HG03066 (cell line): ENCODE data around the gene KCNMB3.
"Not testable (repeated sequence)": the region's sequence is repeated elsewhere in the genome, so short reads cannot be mapped to it uniquely, and the experiment has no call there.

ENCODE experiments used
- ATAC-seq: cut with Tn5 transposase; IDR thresholded peaks from one replicate; pipeline ENCODE4 v1.9.1; 2021; ENCODE audit warnings: low read depth; ENCODE audit not compliant: unreplicated experiment

KCNMB3 gene

DNA sequence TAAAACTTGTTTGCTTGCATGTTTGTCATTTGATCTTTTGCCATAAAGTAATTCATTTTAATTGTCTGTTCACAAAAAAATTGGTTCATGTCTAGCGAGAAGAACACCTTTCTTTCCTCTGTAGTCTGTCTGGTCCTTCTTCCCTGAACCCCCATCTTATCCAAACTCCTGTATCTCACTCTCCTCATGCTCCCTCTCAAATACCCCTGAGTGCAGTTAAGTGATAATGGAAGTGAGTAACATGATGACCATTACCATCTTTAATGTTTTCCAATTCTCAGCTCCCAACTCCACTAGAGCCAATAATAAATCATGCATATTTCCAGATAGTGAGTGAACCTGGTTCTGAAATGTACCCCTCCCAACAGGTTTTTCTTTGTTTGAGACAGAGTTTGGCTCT lies 14.2 kb upstream of the KCNMB3 start:
- no peak for ATAC-seq

- no peak for ATAC-seq
Observed at GRCh38 chr3:179264449-179264848, 13.5 kb upstream of the KCNMB3 start.

DNA sequence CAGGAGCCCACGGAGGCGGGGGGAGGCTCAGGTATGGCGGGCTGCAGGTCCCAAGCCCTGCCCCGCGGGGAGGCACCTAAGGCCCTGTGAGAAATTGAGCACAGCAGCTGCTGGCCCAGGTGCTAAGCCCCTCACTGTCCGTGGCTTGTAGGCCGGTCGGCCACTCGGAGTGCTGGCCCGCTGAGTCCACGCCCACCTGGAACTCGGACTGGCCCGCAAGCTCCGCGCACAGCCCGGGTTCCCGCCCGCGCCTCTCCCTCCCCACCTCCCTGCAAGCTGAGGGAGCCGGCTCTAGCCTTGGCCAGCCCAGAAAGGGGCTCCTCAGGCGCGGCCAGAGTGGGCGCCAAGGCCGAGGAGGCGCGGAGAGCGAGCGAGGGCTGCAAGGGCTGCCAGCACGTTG lies 12.2 kb upstream of the KCNMB3 start:
- no peak for ATAC-seq

DNA sequence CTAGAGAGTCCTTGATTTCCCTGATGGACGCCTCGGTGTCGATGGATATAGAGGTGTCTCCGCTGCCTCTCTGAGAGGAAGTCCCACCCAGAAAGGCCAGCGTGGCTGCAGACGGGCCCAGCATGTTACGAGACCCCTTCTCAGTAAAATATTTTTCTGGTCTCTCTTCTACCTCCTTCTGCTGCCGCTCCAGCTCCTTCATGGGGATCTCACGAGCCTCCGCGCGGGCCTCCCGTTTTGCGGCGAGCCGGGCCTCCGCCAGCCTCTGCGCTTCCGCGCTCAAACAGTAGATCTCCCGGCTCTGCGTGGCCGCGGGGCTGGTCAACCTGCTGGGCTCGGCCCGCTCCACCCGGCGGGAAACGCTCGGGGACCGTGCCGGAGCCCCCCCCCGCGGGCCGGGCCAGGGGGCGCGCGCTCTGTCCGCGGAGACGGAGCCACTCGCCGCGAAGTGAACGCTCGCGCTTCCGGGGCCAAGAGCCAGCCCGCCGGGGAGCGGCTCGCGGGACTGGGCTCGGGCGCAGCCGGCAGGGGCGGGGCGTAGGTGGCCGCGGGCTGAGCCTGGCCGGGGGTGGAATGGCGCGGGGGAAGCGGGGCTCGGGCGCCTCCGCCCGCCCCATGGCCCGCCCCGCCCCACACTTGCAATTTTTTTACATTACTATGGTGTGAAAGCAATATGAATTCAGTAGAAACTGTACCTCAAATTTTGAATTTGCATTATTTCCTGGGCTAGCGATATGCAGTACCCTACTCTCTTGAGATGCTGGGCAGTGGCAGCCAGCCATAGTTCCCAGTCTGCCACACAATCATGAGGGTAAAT lies 10.2 kb upstream of the KCNMB3 start:
- peak; percentile 86 for ATAC-seq

DNA sequence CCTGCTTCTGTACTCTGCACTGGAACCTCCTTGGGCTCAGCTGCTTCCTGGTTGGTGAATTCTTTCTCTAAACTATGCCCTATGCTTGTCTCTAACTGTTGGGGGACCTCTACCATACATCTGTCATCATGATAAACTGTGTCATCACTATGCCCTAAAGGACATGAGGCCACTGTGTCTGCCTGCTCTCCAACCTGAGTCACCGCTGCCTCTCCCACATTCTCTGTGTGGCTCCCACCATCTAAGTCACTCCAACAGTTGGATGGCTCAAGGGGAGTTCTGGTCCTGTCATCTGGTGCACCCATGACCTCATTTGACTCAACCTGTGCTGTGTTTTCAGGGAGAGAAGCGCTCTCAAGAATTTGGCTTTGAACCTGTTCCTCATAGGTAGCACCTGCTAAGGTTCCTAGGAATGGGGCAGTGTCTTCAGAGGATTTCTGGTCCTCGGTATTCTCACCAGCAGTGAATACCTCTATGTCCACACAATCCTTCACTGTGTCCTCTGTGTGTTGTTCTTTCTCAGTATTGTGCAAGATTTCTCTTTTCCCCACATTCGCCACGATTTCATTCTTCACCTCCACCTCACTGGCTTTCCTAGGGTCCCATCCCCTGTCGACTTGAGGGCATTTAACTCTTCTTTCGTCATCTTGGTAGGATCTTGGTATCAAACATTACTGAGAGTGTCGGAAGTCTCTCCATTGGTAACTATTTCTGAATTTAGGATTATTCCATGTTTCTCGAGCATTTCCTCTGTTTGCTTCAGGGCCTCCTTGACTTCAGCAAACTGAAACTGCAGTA lies 9.2 kb upstream of the KCNMB3 start:
- ATAC-seq, result not testable (repeated sequence)

DNA sequence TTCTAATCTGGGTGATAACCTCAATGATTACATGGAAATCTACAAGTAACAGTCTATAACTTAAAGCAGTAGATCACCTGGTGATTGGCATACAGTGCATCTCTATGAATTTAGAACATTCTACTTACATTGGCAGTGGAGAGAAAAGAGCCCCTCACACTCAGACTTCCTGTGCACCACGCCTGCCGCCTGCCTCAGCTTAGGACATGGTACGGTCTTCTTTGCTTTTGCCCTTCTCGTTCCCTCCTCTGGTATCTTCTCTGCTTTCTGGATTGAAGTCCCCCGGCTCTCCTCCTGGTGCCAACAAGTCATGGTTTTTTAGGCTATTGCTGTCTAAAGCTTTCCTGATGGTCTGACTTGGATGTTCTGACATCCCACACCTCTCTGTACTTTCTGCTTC lies 7.9 kb upstream of the KCNMB3 start:
- no peak for ATAC-seq

DNA sequence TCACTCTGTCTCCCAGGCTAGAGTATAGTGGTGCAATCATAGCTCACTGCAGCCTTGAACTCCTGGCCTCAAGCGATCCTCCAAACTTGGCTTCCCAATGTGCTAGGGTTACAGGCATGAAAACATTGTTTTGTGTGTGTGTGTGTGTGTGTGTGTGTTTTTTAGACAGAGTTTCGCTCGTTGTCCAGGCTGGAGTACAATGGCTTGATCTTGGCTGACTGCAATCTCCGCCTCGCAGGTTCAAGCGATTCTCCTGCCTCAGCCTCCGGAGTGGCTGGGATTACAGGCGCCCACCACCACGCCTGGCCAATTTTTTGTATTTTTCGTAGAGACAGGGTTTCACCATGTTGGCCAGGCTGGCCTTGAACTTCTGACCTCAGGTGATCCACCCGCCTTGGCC lies 6.8 kb upstream of the KCNMB3 start:
- ATAC-seq, result not testable (repeated sequence)

DNA sequence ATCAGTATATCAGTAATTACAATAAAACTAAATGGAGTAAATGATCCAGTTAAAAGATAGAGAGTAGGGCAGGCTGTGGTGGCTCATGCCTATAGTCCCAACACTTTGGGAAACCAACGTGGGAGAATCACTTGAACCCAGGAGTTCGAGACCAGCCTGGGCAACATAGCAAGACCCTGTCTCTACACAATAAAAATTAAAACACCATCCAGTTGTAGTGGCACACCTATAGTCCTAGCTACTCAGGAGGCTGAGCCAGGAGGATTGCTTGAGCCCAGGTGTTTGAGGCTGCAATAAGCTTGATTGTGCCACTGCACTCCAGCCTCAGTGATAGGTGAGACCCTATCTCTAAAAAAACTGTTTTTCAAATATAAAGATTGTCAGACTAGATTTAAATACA lies 5.9 kb upstream of the KCNMB3 start:
- ATAC-seq, result no peak

- no peak for ATAC-seq
Observed at GRCh38 chr3:179247289-179248015, 3.5 kb downstream of the KCNMB3 start.

- ATAC-seq, result no peak
Observed at GRCh38 chr3:179244878-179245277, 6.0 kb downstream of the KCNMB3 start.

DNA sequence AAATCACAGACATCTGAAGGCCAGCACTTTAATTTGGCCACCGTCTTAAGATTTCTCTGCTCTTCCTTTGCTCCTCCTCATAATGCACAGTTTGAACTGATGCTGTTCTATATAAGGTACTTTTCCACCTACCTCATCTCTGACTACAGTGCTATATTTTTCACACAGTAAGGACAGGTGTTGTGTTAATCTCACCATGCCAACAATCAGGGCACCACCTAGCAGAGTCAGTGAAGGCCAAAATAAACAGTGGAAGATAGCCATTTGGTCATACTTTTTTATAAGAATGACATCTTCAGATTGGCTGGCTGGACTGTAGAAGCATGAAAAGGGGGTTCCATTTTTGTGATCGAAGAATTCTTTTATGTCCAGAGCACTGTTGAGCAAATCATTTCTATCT lies 8.1 kb downstream of the KCNMB3 start:
- ATAC-seq, result not testable (repeated sequence)

GRCh38 chr3:179240299-179240698 lies 10.6 kb downstream of the KCNMB3 start:
- not testable (repeated sequence) for ATAC-seq

GRCh38 chr3:179236669-179237301 lies 14.1 kb downstream of the KCNMB3 start:
- peak; percentile 78 for ATAC-seq

GRCh38 chr3:179234199-179234598 lies 16.7 kb downstream of the KCNMB3 start:
- ATAC-seq, result no peak

- ATAC-seq, result no peak
Observed at GRCh38 chr3:179233043-179233442, 17.9 kb downstream of the KCNMB3 start.

DNA sequence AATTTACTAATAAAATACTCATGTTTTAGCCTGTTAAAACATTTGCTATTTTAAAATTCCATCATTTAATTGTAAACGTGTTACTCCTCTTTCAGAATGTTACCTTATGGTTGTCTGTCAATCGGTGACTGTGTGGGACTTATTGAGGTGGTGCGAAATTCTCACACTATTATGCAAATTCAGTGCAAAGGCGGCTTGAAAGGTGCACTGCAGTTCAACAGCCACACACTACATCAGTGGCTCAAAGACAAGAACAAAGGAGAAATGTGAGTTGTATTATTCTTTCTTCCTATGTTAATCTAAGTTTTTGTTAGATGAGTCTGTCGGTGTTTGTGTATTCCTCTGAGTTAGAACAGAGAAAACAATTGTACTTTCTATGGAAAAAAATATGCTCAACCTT lies 21.7 kb downstream of the KCNMB3 start:
- no peak for ATAC-seq

DNA sequence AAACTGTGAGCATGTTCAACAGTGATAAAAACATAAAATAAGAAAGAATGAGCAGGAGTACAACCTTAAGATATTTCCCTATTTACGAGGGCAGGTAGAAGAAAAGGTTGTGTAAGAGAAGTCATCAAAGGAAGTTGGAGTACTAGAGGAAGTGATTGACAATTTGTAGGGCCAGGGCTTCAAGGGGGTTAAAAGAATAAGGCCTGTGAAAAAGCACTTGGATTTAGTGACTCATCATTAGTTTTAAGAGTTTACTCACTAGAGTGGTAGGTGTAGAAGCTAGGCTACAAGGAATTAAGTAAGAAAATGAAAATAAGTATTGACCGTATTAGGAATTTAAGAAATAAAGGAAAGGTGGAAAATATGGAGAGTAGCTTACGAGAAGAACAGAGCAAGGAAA lies 23.6 kb downstream of the KCNMB3 start:
- ATAC-seq, result no peak

- ATAC-seq, result no peak
Observed at GRCh38 chr3:179224584-179224983, 26.3 kb downstream of the KCNMB3 start.

DNA sequence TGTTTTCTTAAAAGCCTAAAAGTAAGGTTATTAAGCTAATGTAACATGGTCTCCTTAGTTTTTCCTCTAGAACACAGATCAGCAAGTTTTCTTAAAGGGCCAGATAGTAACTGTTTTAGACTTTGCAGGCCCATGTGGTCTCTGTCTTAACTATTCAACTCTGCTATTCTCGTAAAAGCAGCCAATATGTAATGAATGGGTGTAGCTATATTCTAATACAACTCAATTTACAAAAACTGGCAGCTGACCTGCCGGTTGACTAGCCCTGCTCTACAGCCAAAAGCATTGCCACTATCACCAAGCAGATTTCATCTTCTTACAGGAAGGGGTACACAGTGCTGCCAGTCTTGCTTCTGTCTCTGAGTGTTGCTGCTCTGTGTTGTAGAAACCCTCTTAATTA lies 27.4 kb downstream of the KCNMB3 start:
- no peak for ATAC-seq

- ATAC-seq, result not testable (repeated sequence)
Observed at GRCh38 chr3:179218213-179218612, 32.7 kb downstream of the KCNMB3 start.

- not testable (repeated sequence) for ATAC-seq
Observed at GRCh38 chr3:179215550-179215949, 35.4 kb downstream of the KCNMB3 start.
